GM12873 (cell line): ENCODE data around the gene LMX1A.

Experiments
- TF ChIP-seq, protein P1 (sequence below): IDR thresholded peaks from 2 replicates; pipeline ENCODE4 v1.5.1; 2012; ENCODE audit warnings: low read depth, mild to moderate bottlenecking, moderate library complexity, low read length, control low read depth; ENCODE audit not compliant: insufficient read depth; ENCODE audit errors: missing control alignments

Gene LMX1A

DNA sequence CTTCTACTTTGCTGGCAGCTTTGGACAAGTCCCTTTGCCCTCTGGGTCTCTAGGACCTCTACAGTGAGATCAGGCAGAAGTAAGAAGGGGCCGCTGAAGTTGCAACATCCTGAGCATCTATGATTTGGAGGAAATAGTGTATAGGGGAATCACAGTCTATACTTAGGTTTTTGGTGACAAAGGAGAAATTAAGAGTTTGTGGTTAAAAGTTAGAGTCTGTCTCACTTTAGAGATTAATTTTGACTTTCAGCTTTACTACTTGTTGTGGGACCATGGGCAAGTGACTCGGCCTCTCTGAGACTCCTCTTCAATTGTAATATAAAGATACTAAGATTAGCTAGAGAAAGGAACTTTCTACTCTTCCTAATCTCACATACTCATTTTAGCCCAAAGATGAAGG is 33.1 kb upstream of the LMX1A start:
- TF ChIP-seq, protein P1, sequence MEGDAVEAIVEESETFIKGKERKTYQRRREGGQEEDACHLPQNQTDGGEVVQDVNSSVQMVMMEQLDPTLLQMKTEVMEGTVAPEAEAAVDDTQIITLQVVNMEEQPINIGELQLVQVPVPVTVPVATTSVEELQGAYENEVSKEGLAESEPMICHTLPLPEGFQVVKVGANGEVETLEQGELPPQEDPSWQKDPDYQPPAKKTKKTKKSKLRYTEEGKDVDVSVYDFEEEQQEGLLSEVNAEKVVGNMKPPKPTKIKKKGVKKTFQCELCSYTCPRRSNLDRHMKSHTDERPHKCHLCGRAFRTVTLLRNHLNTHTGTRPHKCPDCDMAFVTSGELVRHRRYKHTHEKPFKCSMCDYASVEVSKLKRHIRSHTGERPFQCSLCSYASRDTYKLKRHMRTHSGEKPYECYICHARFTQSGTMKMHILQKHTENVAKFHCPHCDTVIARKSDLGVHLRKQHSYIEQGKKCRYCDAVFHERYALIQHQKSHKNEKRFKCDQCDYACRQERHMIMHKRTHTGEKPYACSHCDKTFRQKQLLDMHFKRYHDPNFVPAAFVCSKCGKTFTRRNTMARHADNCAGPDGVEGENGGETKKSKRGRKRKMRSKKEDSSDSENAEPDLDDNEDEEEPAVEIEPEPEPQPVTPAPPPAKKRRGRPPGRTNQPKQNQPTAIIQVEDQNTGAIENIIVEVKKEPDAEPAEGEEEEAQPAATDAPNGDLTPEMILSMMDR = no peak

- TF ChIP-seq, protein P1 = no peak
These were observed 31.4 kb upstream of the LMX1A start for GRCh38 chr1:165387961-165388360.

DNA sequence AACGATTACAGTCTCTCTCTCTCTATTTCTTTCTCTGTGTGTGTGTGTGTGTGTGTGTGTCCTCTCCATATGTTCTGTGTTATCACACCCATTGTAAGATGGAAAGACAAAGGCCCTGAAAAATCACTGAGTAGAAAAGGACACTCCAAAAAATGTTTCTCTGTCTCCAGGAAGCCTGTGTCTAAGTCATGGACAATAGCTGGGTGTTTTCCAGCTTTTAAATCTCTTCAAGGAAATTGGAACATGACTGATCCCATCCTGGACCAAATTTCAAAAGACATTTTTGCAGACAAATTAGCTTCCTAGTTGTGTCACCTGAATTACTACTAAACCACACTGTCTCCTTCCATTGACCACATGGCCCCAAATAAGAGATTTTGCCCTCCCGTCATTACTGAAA is 31.0 kb upstream of the LMX1A start:
- TF ChIP-seq, protein P1 = no peak

DNA sequence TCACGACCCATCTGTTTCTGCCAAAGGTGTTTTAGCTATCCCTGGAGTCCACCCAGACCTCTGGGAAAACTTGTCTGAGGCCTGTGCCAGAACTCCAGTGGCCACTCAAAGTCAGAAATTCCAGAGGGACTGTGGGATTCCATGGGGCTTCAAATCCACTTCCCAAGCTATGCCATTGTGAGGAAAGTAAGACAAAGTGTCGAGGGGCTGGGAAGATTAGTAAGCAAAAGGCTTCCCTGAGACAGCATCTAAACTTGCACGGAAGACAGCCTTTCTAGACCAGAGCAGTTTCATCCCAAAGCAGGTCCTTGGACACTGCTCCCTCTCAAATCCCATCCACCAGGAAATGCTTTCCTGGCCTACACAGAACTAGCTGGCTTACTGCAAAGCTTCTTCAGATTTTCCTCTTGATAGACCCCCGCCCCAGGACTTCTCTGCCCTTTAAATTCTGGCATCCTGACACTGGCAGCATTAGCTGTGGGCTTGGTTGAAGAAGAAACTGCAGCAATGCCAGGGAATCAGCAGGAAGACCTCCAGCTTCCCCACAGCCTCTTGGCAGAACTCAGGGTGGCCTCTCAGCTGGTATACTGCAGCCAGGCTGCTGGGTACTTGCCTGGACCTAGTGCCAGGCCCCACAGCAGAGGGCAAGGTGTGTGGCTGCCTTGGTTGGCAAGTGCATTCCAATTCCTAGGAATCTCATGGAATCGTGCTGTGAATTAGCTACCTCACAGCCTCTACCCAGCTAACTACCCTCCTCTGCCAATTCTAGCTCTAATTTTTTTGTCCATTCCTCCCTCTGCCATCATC is 27.3 kb upstream of the LMX1A start:
- TF ChIP-seq, protein P1 = no peak

- TF ChIP-seq, protein P1 = no peak
These were observed 26.6 kb upstream of the LMX1A start for GRCh38 chr1:165383067-165383466.

DNA sequence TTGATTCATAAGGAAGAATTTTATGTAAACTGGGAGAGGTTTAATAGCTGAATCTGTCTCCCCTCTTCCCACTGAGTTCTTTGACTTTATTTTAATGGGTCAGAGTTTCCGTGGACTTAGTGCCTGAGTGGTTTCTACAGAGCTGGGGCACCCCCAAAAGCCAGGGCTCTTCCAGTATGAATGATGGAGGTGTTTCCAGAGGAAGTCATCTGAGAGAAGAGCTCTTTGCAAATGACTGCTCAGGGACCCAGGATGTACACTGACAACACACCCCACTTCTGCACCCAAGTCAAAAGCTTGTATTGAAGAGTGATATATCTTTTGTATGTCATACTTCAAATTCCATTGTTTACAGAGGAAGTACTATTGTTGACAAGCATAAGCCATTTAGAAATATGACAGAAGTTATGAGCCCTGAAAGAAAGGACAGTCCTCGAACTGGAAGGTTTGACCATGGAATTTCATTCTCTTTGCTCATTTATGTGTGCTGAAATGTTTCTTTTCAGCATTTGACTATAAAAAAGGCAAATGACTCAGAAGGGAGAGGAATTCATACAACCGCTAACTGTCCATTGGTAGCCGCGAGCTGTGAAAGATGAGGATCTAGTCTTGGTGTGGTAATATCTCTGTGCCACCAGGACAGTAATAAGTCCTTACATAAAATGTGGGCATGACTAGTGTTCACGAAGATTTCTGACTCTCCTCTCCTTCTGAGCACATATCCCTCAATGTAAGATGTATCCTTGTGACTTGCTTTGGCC is 25.4 kb upstream of the LMX1A start:
- TF ChIP-seq, protein P1 = no peak

- TF ChIP-seq, protein P1 = no peak
These were observed 20.3 kb upstream of the LMX1A start for GRCh38 chr1:165376811-165377311.
